HG02571 (cell line): ENCODE results near the gene PIP4K2B.

Experiments used
- ATAC-seq: cut with Tn5 transposase; IDR thresholded peaks from one replicate; pipeline ENCODE4 v1.9.1; 2021; ENCODE audit warnings: mild to moderate bottlenecking, moderate library complexity; ENCODE audit not compliant: unreplicated experiment

Gene PIP4K2B

DNA sequence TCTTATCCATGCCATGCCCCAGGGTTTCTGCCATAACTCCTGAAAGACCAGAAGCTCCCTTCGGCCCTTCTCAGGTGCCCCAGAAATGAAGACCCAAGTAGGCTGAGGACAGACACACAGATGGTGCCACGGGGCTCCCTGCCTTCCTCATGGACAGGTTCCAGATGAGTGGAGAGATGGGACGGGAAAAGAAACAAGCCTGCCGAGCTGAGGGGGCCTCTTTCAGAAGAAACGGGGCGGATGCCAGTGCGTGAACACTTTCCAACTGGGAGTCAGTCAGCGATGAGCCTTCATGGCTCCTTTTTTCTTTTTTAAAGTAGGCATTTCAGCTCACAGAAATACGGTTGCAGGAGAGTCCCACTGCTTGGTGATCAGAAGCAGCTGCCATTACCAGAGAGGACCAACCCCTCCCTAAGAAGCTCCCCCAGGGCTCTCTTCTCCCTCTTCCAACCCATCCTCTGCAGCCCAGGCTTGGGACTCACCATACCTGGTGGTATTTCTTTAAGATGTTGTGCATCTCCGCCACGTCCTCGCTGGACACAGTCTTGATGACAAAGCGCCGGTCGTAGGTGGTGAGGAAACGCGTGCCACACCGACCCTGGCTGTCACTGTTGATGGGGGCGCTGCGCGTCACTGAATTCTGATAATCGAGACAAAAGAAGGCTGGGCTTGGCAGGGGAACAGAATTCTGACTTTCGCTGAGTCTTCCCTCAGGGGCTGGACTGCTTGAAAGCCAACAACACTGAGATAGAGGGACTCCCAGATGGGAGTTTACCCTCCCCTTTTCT is 19.2 kb downstream of the PIP4K2B start:
- no peak for ATAC-seq

DNA sequence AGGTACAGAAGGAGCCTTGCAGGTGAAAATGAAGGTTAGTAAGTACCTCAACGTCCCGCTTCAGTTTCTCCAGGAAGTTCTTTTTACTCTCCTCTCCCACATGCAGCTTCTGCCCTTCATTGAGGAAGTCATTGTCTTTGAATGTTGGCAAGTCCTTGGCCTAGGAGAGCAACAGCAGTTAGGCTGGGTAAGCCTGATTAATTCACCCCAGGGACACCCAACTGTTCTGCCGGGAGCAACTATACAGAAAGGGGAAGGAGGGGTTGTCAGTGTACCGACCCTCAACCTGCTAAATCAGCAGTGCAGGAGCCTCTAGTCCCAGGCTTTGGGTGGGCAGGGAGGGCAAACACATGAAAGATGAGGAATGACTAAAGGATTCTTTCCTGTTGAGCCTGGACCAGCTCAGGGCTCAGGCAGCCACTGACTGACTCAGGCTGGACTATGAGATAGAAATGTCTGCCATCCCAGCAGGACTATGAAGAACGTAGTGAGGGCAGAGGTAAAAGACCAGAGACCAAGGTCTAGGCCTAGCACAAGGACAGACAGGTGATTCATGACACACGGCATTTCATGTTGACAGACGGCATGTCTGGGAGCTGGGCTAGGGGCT is 21.6 kb downstream of the PIP4K2B start:
- no peak for ATAC-seq

DNA sequence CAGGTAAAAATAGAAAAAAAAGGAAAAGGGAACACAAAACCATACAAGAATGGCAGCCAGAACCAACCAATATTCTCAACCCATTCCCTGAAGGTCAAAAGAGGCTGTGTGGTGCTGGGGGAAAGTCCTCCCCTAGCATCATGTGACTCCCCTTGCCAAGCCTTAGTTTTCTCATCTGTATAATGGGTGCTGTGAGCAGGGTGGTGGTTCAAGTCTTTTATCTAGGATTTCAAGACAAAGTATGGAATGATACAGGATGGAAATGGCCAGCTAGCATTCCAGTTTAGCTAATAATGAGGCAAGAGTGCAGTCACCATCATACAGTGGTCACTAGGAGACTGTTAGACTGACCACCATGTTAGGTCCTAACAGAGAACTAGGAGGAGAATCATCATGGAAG is 26.1 kb downstream of the PIP4K2B start:
- no peak for ATAC-seq

DNA sequence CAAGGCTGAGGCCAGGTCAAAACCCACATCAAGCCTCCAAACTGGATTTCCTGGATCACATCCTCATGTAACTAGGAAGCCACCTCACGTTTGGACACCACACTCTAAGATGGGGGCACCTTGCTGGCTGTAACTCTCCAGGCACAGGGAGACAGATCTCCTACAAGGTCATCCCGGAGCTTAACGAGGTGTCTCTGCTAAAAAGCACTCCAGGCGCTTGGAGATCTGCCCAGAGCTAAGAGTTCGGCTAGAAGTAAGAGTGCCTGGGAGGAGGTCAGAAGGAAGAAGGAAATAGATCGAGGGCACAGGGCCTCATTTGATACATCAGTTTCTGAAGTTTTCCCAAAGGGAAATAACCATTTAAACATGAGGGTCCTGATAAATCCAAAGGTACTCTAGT is 30.9 kb downstream of the PIP4K2B start:
- ATAC-seq, result no peak

DNA sequence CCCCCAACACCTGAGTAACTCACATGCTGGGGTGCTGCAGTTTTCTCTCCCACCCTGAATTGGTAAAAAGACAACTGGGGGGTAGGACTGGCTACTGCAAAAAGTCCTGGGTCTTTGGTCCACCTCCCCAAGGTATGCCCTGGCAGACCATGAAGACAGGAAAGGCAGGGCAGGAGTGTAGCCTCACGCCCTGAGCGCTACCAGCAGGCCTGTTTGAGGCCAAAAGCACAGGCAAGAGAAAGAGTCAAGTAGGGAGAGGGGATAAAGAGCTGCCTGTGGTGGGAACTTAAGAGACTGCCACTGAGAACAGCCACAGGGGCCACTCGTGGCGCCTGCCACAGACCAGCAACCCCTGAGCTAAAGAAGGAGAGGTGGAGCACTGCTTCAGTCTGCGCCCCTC is 33.0 kb downstream of the PIP4K2B start:
- ATAC-seq, result no peak

DNA sequence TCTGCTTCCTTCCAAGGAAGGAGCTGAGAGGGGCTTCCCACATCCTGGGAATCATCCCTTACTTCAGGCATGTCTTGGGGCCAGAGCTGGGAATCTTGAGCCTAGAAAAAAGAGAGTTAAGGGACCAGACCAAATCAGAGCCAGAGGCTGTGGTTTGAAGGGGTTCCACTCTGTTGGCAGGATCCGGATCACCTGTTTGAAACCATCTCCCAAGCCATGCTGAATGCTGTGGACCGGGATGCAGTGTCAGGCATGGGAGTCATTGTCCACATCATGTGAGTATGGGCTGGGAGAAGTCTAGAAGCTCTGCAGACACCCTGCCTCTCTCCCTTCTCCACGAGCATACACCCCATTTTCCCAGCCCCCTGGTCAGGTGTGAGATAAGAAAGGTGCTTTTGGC is 37.1 kb downstream of the PIP4K2B start:
- ATAC-seq, result no peak

DNA sequence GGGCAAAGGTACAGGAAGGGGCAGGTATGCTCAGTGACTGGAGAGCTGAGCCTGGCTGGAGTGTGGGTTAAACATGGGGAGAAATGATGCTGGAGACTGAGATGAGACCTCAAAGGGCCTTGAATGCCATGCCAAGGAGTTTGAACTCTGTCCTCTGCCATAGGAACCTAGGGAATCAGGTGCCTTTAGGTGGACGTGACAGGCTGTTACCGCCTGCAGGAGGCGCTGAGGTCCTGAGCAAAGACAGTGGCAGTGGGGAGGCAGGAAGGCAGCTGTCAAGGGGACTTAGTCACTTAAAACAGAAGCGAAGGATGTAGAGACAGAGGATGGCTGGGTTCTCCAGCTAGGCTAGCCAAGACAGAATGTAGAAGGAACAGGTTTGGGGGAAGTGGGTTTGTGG is 37.7 kb downstream of the PIP4K2B start:
- no peak for ATAC-seq

DNA sequence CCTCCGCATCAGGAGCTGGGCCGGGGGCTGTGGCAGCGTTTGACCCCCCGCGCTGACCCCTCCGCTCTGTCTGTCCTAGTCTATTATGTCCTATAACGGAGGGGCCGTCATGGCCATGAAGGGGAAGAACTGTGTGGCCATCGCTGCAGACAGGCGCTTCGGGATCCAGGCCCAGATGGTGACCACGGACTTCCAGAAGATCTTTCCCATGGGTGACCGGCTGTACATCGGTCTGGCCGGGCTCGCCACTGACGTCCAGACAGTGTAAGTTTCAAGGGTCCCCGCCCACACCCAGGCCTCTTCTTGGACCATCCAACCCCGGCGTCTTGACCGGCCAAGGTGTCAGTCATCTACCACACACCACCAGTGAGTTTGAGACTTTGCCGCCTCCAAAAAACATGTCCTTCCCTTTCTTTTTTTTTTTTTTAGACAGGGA is 46.3 kb downstream of the PIP4K2B start:
- ATAC-seq, result no peak

DNA sequence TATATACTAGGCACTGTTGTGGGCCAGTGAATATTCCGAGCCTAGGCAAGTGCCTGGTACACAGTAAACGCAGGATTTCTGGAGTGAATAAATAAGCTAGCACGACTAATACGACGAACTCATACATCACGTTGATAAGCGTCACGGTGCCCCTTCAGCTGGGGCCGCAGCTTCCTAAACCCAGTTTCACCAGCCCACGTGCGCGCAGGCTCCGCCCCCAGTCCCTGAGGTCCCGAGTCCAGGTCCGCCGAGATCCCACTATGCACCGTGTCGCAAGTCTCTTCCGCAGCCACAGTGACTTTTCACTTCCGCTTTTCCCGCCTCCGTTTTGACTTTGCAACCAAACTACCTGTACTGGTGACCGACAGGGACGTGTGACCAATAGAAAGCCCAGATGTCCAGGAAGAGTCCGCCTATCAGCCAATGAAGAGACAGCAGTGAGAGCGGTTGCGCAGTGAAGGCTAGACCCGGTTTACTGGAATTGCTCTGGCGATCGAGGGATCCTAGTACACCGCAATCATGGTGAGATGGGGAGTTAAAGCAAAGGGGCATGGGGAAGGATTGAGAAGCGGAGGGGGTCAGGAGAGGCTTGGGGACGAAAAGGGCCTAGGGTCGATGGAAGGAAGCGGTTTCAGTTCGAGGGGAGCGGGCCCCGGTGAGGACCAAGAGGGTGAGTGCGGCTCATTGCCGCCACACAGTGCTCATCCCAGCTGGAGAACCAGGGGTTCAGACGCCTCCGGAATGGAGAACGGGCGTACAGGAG is 46.9 kb downstream of the PIP4K2B start, which contains the start of gene PSMB3:
TSS of gene PSMB3 (plus strand) at position 434 of the 763 bp plus-strand sequence. CDS start at position 520, 86 bp downstream.
- peak; percentile 86 for ATAC-seq

DNA sequence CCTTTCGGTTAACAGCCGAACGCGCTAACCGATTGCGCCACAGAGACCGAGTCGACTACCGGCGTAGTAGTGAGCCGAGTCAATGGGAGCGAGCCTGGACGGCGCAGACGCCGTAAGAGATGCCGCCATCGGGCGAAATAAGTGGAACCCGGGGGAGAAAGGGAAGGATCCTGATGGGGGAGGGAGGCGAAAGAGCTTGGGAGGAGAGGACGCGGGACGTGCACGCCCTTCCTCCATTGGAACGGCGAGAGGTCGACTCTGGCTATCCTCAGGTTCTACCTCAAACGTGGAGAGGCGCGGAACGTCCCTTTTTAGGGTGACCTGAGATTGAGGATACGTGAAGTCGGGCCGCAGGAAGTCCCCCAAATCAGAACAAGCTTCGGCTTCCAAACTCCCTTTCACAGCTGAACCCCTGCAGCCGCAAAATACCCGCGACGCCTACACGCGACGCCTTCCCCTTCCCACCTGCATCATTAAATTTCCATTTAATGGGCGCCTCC is 47.5 kb downstream of the PIP4K2B start:
- ATAC-seq, result peak; percentile 15

DNA sequence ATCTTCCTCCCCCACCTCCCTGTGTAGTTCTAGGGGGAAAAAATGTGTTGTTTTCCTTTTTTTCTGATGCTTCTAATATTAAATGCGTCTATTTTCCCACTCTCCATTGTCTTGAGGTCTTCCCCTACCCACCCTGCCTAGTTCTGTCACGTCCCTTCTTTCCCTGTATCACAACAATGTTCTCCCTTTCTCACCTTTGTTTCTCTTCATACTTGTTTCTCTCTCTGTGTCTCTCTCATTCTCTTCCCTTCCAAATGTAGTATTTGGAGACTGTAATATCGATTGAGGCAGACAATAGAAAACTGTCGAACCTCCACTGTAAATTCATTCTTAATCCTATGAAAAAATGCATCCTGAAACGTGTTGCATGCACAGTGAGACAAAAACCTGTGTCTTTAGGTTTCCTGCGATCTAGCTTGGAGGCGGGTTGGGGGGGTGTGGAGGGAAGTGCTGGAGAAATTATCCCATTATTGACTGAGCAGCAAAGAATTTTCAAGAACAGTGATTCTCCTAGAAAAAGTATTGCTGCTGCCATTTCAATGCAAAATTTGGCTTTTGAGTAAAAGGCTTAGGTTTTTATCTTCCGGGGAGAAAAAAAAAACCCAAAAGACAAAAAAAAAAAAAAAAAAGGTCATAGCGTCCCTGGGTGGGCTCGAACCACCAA is 48.1 kb downstream of the PIP4K2B start:
- no peak for ATAC-seq

DNA sequence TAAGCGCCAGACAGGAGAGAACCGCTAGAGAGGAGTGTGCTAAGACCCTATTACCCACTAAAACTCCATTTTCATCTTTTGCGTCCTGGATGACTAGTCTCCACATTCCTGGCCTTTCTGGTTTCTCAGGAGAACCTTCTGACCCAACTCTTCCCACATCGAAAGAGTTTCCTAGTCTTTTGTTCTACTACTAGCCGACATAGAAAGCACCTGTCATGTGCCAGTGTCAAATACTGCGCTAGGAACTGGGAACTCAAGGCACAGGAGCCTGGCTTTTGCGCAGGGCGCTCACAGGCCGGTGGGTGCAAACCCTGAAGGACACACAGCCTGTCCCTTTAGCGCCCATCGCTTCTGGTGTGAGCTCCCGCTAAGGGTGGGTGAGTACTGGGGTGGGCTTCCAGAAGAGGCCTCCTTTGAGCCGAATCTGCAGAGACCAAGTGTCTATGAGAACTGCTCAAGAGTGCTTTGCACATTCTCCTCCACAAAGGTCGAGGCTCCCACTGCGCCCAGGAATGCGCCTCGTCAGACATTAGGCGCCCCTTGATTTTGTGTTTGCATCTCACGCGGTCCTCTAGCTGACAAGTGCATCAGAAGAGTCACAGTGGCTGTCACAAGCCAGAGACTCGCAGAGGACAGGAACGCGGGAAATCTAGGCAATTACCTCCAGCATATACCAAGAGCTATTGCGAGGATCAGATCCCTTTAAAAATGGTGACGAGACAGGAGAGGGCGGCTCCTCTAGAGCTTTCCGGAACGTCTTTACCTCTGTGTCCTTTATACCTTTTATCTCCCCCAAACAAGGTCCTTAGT is 48.8 kb downstream of the PIP4K2B start:
- ATAC-seq, result no peak

DNA sequence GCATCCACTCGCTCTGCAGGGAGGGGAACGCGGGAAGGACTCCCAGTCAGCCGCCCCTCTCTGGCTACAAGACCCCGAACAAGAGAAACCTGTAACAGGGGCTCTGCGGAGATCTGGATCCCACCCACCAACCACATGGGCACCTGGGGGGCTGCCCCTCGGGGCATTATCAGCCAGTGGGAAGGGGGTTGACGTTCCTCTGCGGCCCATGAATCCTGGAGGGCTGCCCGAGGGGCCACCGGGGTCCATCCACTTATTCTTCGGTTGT is 49.4 kb downstream of the PIP4K2B start:
- no peak for ATAC-seq

DNA sequence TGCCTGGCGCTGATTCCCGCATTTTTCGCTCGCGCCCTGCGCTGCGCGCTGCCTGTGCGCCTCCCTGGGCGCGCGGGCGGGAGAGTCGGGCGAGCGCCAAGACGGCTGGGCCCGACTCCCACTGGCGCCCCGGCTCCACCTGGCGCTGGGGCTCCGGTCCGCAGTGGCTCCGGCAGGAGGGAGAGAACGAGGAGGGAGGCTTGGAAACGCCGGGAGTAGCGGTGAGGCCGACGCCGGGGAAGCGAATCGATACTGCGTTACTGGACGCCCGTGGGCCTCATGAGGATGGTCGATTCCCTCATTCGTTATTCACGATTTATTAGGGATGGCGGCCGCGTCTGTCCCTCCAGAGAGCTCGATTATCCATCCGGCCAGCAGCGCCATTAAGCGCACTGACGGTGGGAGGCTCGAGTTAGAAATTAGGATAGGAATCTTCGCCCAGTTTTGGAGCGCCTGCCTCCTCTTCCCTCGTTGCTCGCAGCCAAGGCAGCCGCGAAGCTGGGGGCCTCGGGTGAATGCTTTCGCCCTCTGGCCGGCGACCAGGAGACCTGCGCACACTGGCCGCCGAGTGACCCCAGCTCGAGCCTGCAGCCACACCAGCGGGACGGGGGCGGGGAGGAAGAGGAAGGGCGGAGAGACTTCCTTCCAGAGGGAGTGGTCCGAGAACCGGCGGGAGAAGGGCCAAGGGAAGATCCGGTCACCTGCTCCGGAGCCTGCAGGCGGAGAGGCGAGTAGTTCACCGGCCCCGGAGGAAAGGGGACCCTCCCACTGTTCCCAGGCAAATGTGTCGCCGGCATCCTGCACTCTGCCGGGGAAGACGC is 49.9 kb downstream of the PIP4K2B start:
- ATAC-seq, result no peak

DNA sequence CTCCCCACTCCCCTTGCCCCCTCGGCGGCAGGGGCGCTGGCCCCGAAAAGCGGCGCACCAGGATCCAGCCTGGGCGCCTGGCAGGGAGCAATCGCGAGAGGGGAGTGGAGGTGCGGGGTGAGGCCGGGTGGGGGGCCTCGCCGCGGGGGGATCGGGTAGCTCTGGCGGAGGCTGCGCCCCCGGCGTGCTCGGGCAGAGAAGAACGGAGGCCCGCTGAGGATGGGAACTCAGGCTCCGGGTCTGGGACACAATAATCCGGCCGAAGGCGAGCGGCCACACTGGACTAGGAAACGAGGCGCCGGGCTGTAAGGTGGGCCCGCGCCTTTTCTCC is 50.5 kb downstream of the PIP4K2B start:
- ATAC-seq, result no peak

DNA sequence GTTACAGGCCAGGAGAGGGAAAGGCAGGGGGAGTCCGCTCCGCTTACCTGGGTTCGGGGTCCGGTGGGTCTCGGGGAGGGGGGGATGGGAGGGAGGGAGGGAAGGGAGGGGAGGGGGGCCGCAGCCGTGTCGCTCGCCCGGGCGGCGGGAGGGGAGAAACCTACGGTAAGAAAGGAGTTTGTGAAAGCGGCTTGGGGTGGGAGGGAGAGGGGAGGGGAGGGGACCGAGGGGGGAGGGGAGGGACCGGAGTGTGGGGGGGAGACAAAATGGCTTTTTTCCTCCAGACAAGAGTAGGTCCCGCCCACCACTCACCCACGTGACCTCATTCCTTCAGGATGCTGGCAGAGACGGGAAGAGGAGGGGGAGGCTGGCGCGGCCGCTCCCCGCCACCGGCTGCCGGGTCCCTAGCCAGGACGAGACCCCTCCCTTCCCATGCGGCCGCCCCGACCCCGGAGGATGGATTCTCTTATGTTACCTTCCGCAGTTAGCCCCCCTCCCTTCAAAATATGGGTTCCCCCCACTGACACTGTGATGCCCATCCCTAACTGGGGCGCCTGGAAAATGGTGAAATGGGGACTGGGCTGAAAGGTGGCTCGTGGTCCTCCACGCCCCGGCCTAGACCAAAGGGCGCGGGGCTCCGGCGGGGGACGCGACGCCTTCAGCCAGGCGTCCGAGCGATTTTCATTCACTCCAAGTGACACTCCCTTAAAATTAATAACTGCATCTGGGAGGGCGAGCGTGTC is 51.0 kb downstream of the PIP4K2B start, which contains the start of gene PCGF2:
TSS of gene PCGF2 (minus strand) at position 188 of the 743 bp plus-strand sequence. CDS start 7,934 bp downstream, outside the sequence.
- ATAC-seq, result no peak

DNA sequence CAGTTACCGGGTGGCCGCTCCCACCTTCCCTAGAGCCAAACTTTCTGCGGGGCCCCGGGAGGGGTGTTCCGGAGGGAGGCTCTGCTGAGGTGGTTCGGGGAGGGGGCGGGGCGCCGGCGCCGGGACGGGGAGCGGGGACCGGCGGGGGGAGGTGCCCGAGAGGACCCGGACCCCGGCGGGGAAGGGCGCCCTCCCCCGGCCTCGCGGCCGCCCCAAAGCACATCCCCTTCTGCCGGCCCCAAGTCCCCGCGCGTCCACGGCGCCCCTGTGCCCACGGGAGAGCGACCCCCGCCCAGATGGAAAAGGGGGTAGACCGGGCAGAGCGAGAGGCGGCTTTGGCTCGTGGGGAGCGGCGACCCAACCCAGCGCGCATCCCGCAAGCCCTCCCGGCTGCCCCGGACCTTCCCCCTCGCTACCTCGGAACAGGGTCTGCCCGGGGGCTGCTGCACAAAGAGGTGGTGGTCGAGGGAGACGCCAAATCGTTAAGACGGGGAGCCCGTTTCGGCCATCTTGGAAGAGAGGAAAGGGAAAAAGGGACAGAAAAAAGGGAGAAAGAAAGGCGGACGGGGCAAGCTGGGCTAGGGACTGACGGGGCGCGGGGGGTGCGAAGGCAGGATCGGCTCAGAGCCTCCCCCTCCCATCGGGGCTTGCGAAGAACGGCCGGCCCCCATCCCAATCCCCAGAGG is 51.8 kb downstream of the PIP4K2B start:
- ATAC-seq, result no peak

DNA sequence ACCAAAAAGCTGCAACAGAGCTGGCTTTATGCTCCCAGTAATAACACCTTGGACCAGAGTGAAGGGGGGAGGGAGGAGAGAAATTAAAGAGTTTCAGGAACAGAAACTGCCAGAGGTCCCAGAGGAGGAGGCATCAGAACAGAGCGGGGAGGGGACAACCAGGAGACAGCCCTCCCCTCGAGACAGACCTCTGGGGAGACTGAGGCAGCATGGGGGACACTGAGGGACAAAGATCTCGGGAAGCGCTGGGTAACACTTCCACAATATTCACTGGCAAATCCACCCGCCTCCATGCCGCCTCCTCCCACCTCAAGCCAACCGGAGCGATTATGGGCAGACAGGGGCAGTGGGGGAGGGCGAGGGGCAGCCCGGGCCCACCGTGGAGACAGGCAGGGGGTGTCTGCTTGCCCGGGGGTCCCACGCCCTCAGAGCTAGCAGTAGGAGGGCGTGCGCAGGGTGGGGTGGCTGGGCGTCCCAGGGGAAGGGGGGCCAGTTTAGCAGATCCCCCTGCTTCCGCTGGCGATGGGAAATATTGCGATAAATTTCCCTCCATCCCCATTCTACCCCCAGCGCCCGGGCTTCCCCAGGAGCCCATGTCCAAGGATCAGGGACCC is 52.4 kb downstream of the PIP4K2B start:
- no peak for ATAC-seq
